Mucosa of descending colon (tissue), 3 donors: Measurements from ENCODE around the gene THBD. TPM values are rescaled to one million over a fixed set of nuclear protein-coding genes. Genes with fewer than 3 reads are reported as not detected.

Experiments
- ATAC-seq: fragments of 200-7000 bp; cut with Tn5 transposase; one replicate; pipeline ENCODE4 v1.9.1; 2020; ENCODE audit warnings: mild to moderate bottlenecking, moderate library complexity
- DNase-seq, 3 donors: peaks; one replicate each; pipeline ENCODE4 v3.0.0-alpha.2; 2020
- H3K36me3 ChIP-seq: fragments of 200-600 bp; one replicate; pipeline ENCODE4 v1.8.0; 2021; ENCODE audit warnings: low read depth, mild to moderate bottlenecking
- H3K4me1 ChIP-seq: fragments of 200-600 bp; one replicate; pipeline ENCODE4 v1.8.0; 2021; ENCODE audit warnings: low read depth, mild to moderate bottlenecking
- H3K4me3 ChIP-seq: fragments of 200-600 bp; one replicate; pipeline ENCODE4 v1.8.0; 2021; ENCODE audit warnings: mild to moderate bottlenecking
- H3K9me3 ChIP-seq: fragments of 200-600 bp; one replicate; pipeline ENCODE4 v1.8.0; 2021; ENCODE audit warnings: mild to moderate bottlenecking
- intact Hi-C, 2 donors: fragments of 100-400 bp; cut with DNase I in 1 of 2; cut with micrococcal nuclease in 1 of 2; formaldehyde crosslinking; loops; one replicate each; pipeline versions ENCODE4 v1.11.0 to v1.11.1; 2022; cut with DNase I, micrococcal nuclease
- total RNA-seq, 3 donors: library from RNA; stranded (reverse); fragmentation: NEBNext Ultra II Directional in 2 of 3; extraction: Animal tissue kit (Norgen Biotek cat#: 25700) in 2 of 3; gene quantifications; one replicate each; pipeline versions ENCODE4 v1.2.1 to v1.2.4, GENCODE V29; 2021 to 2023
- TF ChIP-seq, protein P1 (sequence below): fragments of 200-600 bp; IDR thresholded peaks from one replicate; pipeline ENCODE4 v1.8.0; 2022; ENCODE audit warnings: antibody characterized with exemption, mild to moderate bottlenecking
- donor health status: DM: no; HTN: no; CAD: no; lungs with moderate emphysema.
- donor health status: DM: no; HTN: no; CAD: no.
- donor health status: DM: no; HTN: yes; CAD: no.

The THBD gene
- total RNA-seq, 3 donors from 2014 or later = 1.8 to 8.8 (median 5.9) TPM

DNA sequence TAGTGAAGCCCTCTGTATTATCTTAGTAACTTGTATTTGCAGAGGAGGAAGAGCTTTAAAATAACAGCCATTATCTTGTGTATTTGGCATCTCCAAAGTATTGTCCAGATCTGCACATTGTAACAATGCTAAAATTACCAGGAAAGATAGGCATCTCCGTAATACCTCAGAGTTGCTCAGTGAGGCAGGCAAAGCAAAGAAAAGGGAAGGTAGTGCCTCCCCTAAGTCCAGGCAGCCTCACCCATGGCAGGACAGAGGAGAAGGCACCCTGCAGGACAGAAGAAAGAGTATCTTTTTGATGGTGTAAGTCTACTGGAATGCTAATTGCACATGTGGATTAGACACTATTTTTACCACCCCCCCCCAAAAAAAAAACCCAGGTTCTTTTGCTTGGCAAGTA, 27.9 kb downstream of the THBD start:
- TF ChIP-seq, protein P1, sequence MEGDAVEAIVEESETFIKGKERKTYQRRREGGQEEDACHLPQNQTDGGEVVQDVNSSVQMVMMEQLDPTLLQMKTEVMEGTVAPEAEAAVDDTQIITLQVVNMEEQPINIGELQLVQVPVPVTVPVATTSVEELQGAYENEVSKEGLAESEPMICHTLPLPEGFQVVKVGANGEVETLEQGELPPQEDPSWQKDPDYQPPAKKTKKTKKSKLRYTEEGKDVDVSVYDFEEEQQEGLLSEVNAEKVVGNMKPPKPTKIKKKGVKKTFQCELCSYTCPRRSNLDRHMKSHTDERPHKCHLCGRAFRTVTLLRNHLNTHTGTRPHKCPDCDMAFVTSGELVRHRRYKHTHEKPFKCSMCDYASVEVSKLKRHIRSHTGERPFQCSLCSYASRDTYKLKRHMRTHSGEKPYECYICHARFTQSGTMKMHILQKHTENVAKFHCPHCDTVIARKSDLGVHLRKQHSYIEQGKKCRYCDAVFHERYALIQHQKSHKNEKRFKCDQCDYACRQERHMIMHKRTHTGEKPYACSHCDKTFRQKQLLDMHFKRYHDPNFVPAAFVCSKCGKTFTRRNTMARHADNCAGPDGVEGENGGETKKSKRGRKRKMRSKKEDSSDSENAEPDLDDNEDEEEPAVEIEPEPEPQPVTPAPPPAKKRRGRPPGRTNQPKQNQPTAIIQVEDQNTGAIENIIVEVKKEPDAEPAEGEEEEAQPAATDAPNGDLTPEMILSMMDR = no peak
- intact Hi-C loops = no loop called here
- H3K4me3 ChIP-seq = no peak overlapping the region
- no peaks in the 10 kb centered on the region for H3K36me3 ChIP-seq
- no peaks in the 10 kb centered on the region for H3K9me3 ChIP-seq
- ATAC-seq (no peak), DNase-seq (no peak)
- H3K4me1 ChIP-seq = no peaks in the 10 kb centered on the region

DNA sequence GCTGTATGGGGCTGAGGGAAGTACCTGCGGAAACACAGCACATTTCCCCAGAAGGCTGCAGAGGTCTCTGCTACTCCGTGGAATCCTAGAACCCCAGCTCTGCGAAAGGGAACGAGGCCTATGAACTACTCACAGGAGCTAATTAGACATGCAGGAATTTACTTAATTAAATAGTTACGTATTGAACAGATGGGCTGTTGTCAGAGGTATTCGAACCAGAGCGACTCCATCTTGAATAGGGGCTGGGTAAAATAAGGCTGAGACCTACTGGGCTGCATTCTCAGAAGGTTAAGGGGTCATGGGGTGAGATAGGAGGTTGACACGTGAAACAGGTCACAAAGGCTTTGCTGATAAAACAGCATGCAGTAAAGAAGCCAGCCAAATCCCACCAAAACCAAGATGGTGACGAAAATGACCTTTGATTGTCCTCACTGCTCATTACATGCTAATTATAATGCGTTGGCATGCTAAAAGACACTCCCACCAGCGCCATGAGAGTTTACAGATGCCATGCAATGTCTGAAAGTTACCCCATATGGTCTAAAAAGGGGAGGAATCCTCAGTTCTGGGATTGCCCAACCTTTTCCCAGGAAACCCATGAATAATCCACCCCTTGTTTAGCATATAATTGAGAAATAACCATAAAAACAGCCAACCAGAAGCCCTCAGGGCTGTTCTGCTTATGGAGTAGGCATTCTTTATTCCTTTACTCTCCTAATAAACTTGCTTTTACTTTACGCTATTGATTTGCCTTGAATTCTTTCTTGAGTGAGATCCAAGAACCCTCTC, 29.0 kb downstream of the THBD start:
- intact Hi-C loops = no loop called here
- no peaks in the 10 kb centered on the region for H3K9me3 ChIP-seq
- TF ChIP-seq, protein P1 = no peak
- H3K4me1 ChIP-seq = no peaks in the 10 kb centered on the region
- H3K4me3 ChIP-seq = no peak overlapping the region
- ATAC-seq (no peak), DNase-seq (no peak)
- no peaks in the 10 kb centered on the region for H3K36me3 ChIP-seq

DNA sequence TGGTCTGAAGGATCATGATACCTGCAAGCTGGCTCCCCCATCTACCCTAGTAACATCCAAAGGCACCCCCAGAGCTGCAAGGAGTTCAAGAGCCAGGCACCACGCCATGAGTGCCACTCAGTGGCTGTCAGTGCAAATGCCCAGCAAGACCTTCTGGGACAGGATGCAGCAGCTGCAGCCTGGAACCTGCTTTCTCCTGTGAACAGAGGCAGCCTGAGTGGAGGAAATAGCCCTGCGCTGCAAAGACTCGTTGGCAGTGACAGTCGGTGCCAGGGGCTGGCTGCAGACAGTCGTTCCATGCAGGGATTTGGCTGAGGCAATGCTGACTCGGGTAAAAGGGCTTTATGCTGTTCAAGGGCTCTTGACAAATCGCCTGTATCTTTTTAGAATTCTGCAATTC, 30.1 kb downstream of the THBD start:
- intact Hi-C loops = no loop called here
- no peaks in the 10 kb centered on the region for H3K36me3 ChIP-seq
- TF ChIP-seq, protein P1 = no peak
- no peaks in the 10 kb centered on the region for H3K4me1 ChIP-seq
- no peak for ATAC-seq
- H3K9me3 ChIP-seq = no peaks in the 10 kb centered on the region
- DNase-seq = no peak
- H3K4me3 ChIP-seq = no peak overlapping the region

DNA sequence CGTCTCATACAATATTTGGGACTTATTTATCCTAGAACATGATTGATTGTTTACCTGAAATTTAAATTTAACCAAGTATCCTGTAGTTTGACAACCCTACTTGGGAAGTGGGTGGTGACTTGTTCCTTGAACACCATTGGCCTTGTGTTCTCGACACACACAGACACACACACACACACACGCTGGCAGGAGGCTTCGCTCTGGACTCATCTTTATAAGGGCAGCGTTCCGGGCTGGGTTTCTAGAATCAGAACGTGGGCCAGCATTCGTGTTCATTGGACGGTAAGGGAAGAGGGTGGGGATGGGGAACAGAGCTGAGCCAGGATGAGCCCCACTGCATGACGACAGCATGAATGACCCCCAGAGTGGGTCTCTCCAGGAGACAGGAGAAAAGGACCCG, 30.5 kb downstream of the THBD start:
- H3K9me3 ChIP-seq = no peaks in the 10 kb centered on the region
- TF ChIP-seq, protein P1 = no peak
- H3K4me3 ChIP-seq = no peak overlapping the region
- intact Hi-C loops = no loop called here
- H3K4me1 ChIP-seq = no peaks in the 10 kb centered on the region
- ATAC-seq = no peak
- no peaks in the 10 kb centered on the region for H3K36me3 ChIP-seq
- no peak for DNase-seq

- no peak for ATAC-seq
- Histone ChIP-seq H3K9me3 (no peaks in the 10 kb centered on the region), H3K4me3 (no peak overlapping the region), H3K4me1 (no peaks in the 10 kb centered on the region), H3K36me3 (no peaks in the 10 kb centered on the region)
- DNase-seq = no peak
- TF ChIP-seq, protein P1 = no peak
- intact Hi-C loops = no loop called here
Observed at GRCh38 chr20:23018432-23018831, 31.0 kb downstream of the THBD start.
